GM18907 (cell line): Measurements from ENCODE around the gene PAPOLG.
"Not testable (repeated sequence)": the region's sequence is repeated elsewhere in the genome, so short reads cannot be mapped to it uniquely, and the experiment has no call there.

Source experiments
- ATAC-seq: cut with Tn5 transposase; IDR thresholded peaks from one replicate; pipeline ENCODE4 v1.9.1; 2021; ENCODE audit warnings: mild to moderate bottlenecking, moderate library complexity; ENCODE audit not compliant: unreplicated experiment

The PAPOLG gene

DNA sequence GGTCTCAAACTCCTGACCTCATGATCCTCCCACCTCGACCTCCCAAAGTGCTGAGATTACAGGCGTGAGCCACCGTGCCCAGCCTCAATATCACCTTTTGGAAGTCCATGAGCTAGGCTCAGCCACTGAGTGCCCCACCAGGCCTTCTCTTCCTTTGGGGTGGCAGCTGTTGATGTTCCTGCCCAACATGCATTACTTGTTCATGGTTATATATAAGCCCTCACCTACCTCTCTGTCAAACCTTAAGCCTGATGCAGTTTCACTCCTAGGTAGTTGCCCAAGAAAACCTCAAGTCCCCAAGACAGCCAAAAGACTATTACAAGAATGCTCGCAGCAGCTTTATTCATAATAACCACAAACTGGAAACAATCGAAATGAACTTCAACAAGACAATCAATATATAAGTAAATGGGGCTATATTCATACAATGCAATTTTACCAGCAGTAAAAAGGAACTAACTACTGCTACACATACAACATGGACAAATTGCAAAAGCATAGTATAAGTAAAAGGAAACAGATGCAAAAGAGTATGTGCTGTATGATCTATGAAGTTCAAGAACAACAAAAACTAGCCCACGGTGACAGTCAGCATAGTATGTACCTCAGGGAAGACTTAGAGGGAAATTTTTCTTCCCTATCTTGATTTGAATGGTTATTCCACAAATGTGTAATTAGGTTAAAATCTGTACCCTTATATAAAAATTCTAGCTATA, 65.7 kb downstream of the PAPOLG start:
- no peak for ATAC-seq

DNA sequence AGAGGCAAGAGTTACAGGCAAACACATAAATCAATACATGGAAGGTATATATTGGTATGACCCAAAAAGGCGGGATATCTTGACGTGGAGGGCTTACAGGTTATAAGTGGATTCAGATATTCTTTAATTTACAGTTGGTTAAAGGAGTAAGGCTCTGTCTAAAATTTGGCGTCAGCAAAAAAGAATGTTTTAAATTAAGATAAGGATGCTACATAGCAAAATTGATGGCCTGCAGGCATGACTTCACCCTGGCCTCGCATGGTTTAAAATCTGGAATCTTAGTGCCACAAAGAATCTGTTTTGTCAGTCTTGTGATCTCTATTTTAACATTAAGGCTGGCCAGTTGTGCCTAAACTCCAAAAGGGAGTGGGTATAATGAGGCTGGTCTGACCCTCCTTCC, 66.9 kb downstream of the PAPOLG start:
- no peak for ATAC-seq

DNA sequence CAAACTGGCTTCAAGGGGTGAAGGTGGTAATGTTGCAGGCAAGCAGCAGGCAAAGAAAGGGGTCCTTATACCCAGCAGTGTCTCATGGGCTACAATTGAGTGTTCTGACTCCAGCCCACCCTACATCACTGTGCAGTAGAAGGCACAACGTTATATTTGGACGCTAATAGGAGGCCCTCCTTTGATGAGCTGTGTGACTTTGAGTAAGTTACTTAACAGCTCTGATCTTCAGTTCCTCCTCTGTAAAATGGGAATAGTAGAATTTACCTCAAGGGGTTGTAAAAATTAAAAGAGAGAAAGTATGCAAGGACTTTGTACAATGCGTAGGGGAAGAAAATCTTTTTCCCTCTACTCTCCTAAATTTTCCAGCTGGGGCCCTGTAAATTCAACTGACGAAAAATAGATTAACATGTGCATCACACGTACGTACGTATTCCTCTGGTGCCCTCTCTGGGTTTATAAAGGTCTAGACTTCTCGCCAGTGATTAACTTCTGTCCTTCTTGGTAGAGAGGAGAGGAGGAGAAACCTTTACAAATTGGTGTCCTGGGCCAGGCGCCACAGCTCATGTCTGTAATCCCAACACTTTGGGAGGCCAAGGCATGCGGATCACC, 67.7 kb downstream of the PAPOLG start:
- ATAC-seq: no peak

DNA sequence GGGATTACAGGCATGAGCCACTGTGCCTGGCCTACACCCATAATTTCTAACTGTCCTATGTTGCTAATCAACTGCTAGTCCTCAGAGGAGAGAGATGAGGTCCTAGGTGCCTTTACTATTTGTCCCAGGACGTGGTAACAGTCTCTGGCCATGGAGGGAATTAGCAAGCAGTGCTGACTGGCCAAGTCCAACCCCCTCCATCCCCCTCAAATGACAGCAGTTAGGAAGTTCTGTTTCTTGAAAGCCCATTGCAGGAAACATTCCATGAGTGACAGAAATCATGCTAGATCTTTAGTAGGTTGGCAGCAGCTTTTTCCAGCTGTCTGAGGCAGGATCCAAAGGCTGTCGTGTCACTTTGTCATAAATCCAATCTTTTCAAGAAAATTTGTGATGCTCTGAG, 69.6 kb downstream of the PAPOLG start:
- no peak for ATAC-seq

DNA sequence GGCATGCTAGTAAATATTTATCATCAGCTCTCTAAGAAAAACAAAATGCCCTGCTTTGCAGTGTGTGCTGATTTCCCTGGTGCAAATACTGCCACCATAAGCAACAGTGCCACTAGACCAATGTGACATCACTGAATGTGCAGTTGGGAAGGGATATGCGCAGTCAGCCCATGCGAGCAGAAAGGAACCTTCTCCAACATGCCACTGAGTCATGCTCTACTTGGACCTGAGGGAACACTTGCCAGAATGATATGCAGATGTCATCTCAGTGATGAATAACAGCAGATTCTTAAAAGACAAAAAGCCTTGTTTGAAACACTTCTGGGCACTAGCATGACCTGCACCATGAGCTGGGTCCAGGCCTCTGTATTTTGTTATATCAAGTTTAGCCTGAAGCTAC, 70.0 kb downstream of the PAPOLG start:
- no peak for ATAC-seq

DNA sequence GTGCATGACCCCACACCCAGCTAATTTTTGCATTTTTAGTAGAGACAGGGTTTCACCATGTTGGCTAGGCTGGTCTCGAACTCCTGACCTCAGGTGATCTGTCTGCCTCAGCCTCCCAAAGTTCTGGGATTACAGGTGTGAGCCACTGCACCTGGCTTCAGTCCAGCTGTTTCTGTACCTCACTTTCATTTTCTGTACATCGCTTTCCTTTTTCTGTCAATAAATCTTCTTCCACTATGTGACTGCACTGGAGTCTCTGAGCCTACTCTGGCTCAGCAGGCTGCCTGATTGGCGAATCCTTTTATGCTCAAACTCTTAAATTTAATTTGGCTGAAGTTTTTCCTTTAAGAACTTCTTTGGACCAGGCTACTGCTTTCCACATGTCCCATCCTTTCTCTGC, 70.8 kb downstream of the PAPOLG start:
- ATAC-seq: not testable (repeated sequence)

DNA sequence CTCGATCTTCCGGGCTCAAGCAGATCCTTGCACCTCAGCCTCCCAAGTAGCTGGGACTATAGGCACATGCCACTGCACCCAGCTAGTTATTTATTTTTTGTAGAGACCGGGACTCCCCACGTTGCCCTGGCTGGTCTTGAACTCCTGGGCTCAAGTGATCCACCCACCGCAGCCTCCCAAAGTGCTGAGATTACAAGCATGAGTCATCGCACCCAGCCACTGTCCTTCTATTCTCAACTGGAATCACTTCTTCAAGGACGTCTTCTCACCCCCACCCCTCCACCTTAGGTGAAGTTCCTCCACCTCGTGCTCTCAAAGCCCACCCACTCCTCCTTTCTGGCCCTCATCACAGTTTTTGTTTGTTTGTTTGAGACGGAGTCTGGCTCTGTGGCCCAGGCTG, 71.3 kb downstream of the PAPOLG start:
- ATAC-seq: no peak

DNA sequence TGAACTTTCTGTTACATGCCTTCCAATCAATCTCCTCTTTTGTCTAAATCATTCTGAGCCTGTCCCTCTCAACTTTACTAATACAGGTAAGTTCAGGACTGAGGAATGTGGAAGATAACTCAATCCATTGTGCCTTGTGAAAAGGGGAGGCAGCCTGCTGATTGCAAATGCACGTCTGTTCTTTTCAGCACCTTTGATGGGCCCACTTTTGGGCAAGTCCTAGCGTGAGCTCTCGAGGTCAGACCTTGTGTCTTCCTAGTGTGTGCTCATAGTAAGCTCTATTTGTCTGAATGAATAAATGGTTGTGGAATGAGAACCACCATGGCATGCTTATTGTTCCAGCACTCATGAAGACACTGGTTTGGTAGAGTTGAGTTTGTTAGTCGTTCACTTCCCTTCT, 74.9 kb downstream of the PAPOLG start:
- no peak for ATAC-seq

DNA sequence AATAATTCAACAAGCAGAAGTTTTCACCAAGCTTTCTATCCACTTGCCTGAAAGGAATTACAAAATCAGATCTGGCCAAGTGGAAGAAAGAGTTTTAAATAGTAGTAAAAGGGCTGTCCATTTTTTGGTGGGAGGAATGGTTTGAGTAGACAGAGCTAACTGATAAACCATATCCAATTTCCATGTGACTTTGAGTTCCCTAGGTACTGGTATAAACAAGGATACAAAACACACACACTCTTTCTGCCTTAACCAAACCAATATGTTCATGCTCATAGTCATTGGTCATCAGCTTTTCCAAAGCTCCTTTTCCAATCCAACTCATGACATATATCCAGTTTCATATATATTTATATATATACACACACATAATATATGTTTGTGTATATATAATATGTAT, 75.9 kb downstream of the PAPOLG start:
- ATAC-seq: no peak

DNA sequence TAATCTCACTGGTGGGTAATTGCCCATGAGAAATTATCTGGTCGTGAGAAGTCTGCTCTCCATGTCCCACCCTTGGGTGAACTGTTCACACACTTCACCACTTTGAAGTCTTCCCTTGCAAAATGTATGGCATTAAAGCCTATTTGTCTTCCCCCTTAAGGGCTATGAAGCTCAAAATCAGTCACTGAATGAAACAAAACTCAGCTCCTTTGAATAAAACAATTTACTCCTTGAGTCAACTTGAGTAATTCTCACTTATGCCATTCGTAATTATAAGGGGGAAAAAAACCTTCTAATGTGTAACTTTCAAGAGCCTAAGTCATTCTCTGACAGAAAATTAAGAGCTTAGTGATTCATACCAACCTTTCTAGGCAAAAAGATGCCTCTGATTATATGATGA, 76.6 kb downstream of the PAPOLG start:
- ATAC-seq: no peak

DNA sequence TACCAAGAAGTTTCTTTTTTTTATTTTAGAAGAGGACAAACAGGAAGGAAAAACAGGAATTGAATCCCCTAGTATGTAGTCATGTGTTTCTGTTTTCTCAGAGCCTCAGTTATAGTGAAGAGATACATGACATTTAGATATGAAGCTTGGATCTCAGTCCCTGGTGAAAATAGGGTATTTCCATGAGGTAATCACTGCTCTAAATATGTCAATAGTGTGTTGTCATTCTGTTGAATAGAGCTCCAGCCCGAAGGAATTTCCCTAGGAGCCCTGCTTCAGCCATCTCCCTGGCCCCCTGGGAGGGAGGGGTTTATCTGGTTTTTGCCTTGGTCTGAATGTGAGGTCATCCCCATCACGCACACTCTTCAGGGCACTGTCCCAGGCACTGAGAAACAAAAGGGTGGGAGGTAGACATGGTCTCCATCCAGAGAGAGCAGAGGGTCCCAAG, 78.2 kb downstream of the PAPOLG start:
- ATAC-seq: peak; percentile 62

DNA sequence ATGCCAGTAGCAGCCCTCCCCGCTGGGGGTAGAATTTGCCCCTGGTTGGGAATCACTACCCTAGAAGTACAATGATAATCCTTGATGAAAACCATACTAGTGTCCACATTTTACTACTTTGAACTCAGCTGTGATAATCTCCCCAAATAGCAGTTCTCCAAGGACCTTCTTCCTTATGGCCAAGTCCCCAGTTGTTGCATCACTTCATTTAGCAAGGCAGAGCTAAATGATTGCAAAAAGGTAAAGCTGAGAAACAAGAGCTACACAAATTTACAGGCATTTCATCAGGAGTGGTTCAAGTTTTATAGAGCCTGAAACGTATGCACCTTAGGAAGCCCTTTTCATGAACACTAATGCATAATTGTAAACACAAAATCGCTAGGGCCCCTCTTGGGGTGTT, 80.4 kb downstream of the PAPOLG start:
- no peak for ATAC-seq

DNA sequence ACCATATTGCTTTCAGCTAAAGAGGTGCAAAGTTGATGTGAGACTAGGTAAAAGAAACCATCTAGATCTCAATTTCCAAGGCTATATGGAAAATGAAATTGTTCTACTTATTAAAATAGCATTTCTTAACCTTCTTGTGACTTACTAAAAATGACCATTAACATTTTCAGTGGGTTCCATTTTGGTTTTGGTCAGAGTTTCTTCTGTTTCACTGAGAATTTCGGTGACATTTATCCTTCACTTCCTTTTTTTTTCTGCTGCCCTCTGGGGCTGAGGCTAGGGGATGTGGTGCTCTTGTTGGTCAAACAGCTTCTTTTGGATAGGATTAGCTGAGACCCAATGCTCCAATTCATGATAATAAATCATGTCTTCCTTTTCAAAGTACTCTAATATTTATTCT, 81.1 kb downstream of the PAPOLG start:
- no peak for ATAC-seq

DNA sequence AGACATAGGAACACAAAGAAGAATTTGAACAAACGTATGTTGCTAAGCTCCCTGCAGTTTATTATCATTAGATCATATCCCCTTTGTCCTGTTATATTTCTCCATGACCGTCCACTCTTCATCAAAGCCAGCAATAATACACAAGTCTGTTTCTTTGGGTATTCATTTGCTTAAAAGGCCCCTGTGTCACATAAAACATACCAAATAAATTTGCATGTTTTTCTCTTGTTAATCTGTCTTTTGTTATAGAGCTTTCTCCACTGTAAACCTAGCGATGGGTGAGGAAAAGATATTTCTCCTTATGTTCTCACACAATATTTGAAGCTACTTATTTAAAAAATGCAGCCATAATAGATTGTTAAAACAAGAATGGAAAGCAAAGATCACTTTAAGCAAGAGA, 82.4 kb downstream of the PAPOLG start:
- no peak for ATAC-seq

DNA sequence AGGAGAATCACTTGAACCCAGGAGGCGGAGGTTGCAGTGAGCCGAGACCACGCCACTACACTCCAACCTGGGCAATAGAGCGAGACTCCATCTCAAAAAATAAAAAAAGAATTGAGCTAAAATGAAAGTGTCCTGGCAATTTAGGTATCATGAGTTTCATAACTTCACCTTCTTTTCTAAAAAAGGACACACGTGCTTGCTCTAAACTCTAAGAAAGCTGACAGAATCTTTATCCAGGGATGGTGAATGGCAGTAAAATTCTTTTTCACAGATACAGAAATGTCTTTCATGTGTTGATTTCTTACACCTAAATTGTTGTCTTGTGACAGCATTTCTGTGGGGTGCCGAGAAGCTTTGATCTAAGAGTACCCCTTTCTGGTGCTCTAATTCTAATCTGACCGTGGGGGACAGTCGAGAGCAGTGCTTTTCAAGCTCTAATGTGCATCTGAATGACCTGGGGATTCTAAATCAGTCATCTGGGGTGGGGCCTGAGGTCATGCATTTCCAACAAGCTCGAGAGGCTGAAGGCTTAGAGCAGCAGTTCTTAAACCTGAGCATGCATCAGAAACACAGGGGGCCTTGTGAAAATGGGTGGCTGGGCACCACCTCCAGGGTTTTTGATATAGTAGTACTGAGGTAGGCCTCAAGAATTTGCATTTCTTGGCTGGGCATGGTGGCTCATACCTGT, 83.2 kb downstream of the PAPOLG start:
- peak; percentile 61 for ATAC-seq

DNA sequence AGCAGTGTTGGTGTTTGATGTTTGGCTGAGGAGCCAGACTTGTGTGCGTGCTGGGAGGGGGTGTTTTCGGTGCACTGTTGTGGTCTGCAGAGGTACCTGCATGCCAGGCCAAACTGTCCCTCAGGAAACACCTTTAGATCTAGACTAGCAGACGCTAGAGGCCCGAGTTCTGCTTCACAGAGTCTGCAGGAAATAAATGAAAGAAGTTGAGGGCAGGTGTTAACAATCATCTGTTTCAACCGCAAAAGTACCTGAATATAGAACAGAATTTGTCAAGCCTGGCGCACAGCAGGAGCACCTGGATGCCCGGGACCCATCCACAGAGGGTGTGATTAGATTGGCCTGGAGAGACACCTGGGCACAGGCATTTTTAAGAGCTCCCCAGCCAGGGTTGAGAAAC, 84.8 kb downstream of the PAPOLG start:
- ATAC-seq: peak; percentile 67

DNA sequence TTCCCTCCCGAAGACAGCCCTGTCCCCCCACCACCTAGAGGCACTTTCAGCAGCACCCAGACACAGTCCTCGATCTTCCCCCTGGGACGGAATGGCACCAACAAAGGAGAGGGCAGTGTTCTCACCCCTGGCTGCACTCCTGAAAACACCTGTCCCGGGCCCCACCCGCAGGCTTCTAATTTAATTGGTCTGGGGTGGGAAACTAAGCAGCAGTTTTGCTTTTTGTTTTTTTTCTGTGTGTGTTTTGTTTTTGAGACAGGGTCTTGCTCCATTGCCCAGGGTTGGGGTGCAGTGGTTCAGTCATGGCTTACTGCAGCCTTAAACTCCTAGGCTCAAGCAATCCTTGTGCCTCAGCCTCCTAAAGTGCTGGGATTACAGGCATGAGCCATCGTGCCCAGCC, 86.9 kb downstream of the PAPOLG start:
- no peak for ATAC-seq

DNA sequence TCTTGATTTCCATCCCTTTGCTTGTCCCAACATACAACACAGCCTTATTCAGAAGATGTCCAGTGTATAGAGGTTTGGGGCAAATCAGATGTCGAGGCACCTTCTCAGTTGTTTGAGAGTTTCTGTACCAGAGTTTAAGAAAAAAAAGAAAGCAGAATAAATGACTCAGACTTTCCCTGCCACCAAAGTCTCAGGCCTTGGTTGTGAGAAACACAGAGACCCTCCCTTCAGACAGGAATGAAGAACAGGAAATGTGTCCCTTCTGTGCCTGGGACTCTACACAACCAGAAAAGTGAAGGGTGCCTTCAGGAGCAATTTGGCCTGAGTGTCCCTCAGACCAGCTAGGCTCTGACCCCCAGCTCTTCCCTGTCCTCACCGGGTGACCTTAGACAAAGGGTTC, 88.0 kb downstream of the PAPOLG start:
- ATAC-seq: no peak

DNA sequence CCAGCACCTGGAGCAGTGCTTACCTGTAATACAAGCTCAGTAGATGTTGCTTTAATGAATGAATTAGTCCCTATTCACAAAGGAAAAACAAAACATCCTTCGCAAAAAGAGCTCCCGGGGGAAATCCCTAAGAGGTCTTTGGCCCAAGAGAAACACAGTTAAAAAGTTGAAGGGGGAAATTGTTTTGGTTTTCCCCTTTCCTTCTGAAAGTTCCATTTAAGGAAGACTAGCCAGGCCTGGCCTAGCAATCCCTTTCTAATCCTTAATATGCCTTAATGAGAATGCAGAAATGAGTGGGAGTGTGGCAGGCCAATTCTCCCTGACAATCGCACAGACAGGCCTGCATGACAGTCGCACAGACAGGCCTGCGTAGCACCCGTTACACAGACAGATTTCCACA, 91.8 kb downstream of the PAPOLG start:
- no peak for ATAC-seq
